K562 (cell line): Measurements from ENCODE around the gene EZH1.

Experiments used
- CAMTA2 ChIP-seq: fragments of 250-450 bp; sonication (Bioruptor Pico); conservative IDR thresholded peaks from 2 replicates; pipeline ENCODE4 v1.5.1; 2022
- CHCHD3 ChIP-seq: fragments of 250-450 bp; sonication (Bioruptor Pico); IDR thresholded peaks from 2 replicates; pipeline ENCODE4 v2.1.2; 2022; ENCODE audit warnings: mild to moderate bottlenecking
- NCOA1 ChIP-seq: fragments of 450-650 bp; IDR thresholded peaks from 2 replicates; pipeline ENCODE4 v1.6.1; 2016; ENCODE audit warnings: low read depth
- PHB2 ChIP-seq: fragments of 450-650 bp; IDR thresholded peaks from 2 replicates; pipeline ENCODE4 v1.6.1; 2017; ENCODE audit warnings: low read depth
- RFX5 ChIP-seq: IDR thresholded peaks from 2 replicates; pipeline ENCODE4 v1.6.1; 2011; ENCODE audit warnings: low read depth, mild to moderate bottlenecking, improper control_type of control experiment, low read length
- ZBTB8A ChIP-seq: fragments of 450-650 bp; IDR thresholded peaks from 2 replicates; pipeline ENCODE4 v1.6.1; 2018; ENCODE audit warnings: mild to moderate bottlenecking, moderate library complexity; ENCODE audit not compliant: partially characterized antibody
- ZNF280A ChIP-seq: fragments of 450-650 bp; IDR thresholded peaks from 2 replicates; pipeline ENCODE4 v1.6.1; 2018; ENCODE audit warnings: mild to moderate bottlenecking, low read depth; ENCODE audit not compliant: partially characterized antibody
- TF ChIP-seq, protein P1 (sequence below), 2 experiments: fragments of 450-650 bp; formaldehyde crosslinking in 1 of 2; IDR thresholded peaks; 2 replicates each; pipeline versions ENCODE4 v1.4.0 to v1.6.1; 2014 to 2020; ENCODE audit warnings: mild to moderate bottlenecking in 2 of 2, borderline replicate concordance in 1 of 2, low read depth in 1 of 2

GRCh38 chr17:42678951-42679491, 65.8 kb downstream of the EZH1 start:
- TF ChIP-seq ZBTB8A = no peak
- TF ChIP-seq RFX5 = no peak
- TF ChIP-seq, protein P1, sequence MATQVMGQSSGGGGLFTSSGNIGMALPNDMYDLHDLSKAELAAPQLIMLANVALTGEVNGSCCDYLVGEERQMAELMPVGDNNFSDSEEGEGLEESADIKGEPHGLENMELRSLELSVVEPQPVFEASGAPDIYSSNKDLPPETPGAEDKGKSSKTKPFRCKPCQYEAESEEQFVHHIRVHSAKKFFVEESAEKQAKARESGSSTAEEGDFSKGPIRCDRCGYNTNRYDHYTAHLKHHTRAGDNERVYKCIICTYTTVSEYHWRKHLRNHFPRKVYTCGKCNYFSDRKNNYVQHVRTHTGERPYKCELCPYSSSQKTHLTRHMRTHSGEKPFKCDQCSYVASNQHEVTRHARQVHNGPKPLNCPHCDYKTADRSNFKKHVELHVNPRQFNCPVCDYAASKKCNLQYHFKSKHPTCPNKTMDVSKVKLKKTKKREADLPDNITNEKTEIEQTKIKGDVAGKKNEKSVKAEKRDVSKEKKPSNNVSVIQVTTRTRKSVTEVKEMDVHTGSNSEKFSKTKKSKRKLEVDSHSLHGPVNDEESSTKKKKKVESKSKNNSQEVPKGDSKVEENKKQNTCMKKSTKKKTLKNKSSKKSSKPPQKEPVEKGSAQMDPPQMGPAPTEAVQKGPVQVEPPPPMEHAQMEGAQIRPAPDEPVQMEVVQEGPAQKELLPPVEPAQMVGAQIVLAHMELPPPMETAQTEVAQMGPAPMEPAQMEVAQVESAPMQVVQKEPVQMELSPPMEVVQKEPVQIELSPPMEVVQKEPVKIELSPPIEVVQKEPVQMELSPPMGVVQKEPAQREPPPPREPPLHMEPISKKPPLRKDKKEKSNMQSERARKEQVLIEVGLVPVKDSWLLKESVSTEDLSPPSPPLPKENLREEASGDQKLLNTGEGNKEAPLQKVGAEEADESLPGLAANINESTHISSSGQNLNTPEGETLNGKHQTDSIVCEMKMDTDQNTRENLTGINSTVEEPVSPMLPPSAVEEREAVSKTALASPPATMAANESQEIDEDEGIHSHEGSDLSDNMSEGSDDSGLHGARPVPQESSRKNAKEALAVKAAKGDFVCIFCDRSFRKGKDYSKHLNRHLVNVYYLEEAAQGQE (IDR thresholded peaks at IDR 0.05; ENCODE audit: borderline replicate concordance) = no peak
- TF ChIP-seq, protein P1 (CRISPR knock-in tag; IDR thresholded peaks at IDR 0.05; ENCODE audit: low read depth) = no peak
- TF ChIP-seq CHCHD3 (CRISPR knock-in tag) = no peak
- TF ChIP-seq ZNF280A = no peak
- no peak for TF ChIP-seq NCOA1
- no peak for TF ChIP-seq CAMTA2 (CRISPR knock-in tag)
- TF ChIP-seq PHB2 = no peak
